Stomach (tissue), 4 donors: Measurements from ENCODE around the gene WNT2B.

Source experiments
- EP300 ChIP-seq: sonication (generic); formaldehyde crosslinking; IDR thresholded peaks from one replicate; pipeline ENCODE4 v1.6.1; 2017; ENCODE audit warnings: antibody characterized with exemption
- TF ChIP-seq, protein P1 (sequence below), 7 experiments: fragments of 450-650 bp in 4 of 7; fragments of 200-600 bp in 3 of 7; sonication (generic) in 3 of 7; IDR thresholded peaks; one replicate each; pipeline ENCODE4 v1.5.1; 2016 to 2019; ENCODE audit warnings: antibody characterized with exemption in 7 of 7, control low read depth in 2 of 7, mild to moderate bottlenecking in 1 of 7

DNA sequence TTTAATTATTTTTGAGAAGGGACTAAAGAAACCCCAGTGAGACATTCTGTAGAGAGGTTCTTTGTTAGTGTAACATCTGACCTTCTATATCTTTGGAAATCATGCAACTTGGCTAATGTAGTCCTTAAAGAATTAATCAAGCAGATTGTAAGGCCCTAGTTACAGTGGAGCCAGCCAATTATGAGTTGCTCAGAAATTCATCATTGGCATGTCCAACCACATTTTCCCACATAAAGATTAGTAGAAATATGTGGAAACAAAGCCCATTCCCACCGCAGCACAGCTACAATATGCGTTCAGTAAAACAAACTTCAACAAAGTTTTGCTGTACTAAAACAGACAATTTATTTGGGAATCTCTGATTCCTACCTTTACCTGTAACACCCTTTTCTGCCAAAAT is 27.8 kb downstream of the WNT2B start:
- no peak for TF ChIP-seq EP300
- TF ChIP-seq, protein P1, sequence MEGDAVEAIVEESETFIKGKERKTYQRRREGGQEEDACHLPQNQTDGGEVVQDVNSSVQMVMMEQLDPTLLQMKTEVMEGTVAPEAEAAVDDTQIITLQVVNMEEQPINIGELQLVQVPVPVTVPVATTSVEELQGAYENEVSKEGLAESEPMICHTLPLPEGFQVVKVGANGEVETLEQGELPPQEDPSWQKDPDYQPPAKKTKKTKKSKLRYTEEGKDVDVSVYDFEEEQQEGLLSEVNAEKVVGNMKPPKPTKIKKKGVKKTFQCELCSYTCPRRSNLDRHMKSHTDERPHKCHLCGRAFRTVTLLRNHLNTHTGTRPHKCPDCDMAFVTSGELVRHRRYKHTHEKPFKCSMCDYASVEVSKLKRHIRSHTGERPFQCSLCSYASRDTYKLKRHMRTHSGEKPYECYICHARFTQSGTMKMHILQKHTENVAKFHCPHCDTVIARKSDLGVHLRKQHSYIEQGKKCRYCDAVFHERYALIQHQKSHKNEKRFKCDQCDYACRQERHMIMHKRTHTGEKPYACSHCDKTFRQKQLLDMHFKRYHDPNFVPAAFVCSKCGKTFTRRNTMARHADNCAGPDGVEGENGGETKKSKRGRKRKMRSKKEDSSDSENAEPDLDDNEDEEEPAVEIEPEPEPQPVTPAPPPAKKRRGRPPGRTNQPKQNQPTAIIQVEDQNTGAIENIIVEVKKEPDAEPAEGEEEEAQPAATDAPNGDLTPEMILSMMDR (IDR thresholded peaks at IDR 0.05): no peak
